NCI-H2029 treated with DMSO at 0.1 percent for 48 hours (cell line): ENCODE results near the gene NTRK1.
A peak's percentile ranks its signal among the peaks of the same experiment; 100 is the strongest.

Source experiments
- DNase-seq: peaks from one replicate; lab custom pipeline; 2025; lab: John Stamatoyannopoulos, UW

Gene NTRK1

DNA sequence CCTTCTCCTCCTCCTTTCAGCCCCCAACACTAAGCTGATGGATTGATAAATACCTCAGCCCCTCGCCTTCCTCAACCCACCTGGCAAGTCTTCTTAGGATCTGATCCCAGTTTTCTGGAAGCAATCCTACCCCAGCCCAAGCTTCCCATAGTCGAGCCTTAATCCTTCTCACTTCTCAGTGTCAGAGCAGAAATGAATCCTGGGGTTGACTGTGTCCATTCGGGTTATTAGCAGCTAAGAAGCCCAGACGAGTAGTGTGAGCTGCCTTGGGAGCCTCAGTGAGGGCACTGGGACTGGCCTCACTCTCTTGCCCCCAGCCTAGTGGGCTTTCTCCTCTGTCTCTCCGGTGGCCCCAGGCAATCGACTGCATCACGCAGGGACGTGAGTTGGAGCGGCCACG, 20.4 kb downstream of the NTRK1 start:
- no peak for DNase-seq

DNA sequence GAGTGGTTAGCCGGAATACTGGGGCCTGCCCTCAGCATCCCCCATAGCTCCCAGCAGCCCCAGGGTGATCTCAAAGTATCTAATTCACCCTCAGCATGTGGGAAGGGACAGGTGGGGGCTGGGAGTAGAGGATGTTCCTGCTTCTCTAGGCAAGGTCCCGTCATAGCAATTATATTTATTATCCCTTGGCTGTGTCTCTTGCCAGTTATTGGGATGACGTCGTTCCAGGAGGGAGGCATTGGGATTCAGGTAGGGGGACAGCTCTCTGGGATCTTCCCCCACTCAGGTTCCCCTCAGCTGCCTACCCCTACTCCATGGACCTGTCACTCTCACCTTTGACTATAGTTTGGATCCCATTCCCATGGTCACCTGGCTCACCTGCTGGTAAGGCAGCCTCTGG, 21.0 kb downstream of the NTRK1 start:
- no peak for DNase-seq

DNA sequence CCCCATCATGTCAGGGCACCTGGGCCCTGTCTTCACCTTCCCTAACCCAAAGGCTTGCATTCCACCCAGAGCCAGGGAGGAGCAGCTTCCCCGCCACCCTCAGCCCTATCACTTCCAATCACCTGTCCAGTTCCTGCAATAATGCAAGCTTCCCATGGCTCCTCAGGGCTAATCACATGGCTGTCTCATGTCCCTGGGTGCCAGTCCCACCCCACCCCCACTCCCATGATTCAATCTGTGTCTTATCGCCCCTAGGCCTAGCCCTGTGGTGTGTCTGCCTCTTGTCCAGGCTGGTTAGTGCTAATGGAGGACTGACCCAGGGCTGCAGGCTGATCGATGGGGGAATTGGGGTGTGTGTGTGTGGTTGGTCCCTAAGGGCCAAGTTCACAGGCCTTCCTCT, 21.9 kb downstream of the NTRK1 start:
- DNase-seq: no peak

DNA sequence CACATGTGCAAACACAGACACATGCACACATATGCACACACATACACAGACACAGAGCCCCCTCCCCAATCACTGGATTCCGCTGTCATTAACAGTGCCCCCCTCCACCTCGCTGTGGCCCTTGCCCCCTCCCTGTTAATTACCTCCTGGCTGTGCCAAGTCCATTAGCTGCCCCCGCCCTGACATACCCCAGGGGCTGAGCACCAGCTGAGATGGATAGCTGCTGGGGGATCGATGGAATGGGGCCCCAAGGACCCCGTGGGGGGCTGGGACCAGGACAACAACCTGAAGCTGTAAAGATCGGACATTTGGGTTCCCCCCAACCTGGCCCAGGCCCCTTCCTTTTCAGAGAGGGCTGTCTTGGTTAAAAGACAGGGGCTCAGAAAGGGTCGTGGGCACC, 23.3 kb downstream of the NTRK1 start:
- no peak for DNase-seq

DNA sequence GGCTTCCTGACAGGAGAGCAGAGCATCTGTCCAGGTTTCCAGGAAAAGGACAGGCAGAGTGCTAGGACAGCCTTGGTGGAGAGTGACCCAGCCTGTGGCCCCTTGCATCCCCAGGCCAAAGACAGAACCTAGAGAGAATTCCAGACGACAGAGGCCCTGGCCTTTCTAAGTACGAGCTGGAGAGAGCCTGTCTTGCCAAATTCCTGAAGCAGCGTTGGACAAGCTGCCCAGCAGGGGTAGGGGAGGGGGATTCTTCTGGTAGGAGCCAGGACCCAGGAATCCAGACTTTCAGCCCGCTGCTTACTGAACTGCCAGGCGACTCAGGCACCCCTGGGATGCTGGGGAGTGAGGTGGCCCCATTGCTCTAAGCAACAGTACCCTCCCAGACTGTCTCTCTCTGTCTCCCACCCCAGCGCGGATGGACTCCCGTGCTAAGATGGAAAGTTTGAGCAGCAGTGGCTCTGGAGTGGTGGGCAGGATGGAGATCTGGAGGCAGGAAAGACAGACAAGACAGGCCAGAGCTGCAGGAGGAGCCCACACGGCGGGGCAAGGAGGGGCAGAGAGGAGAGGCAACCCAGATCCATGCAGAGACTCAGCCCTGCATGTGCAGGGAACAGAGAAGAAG, 24.0 kb downstream of the NTRK1 start:
- no peak for DNase-seq

DNA sequence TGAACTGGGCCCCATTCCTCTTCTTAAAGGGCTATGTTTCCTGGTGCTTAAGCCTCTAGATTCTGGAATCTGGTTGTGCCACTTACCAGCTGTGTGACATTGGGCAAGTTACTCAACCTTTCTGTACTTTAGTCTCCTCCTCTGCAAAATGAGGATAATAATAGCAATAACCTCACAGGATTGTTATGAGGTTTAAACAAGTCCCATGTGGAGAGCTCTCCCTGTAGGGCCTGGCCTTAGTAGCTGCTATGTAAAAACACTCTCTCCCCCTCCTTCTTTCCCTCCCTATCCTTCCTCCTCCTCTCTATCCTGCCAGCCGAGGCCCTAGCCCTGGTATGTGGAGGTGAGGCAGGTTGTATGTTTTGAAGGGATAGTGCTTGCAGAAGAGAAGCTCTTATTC, 24.6 kb downstream of the NTRK1 start:
- no peak for DNase-seq

DNA sequence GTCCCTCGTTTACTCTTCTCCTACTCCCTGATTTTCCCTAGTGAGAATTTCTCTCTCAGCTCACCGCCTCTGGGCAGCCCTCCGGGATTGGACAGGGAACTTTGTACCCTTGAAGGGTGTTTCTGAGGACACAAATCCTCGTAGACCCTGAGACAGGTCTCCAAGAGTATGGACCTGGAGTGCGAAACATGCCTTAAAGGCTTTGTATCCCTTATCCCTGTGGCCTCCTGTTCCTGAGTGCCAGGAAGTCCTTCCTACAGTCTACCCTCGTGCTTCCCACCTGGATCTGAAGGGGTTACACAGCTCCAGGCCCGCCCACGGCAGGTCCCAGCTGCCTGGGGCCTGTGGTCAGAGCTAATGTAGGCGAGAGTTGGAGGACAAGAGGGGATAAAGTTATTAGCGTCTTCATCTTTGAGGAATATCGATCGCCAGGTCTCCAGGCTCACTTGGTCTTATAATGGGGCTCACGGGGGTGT, 25.3 kb downstream of the NTRK1 start:
- no peak for DNase-seq

DNA sequence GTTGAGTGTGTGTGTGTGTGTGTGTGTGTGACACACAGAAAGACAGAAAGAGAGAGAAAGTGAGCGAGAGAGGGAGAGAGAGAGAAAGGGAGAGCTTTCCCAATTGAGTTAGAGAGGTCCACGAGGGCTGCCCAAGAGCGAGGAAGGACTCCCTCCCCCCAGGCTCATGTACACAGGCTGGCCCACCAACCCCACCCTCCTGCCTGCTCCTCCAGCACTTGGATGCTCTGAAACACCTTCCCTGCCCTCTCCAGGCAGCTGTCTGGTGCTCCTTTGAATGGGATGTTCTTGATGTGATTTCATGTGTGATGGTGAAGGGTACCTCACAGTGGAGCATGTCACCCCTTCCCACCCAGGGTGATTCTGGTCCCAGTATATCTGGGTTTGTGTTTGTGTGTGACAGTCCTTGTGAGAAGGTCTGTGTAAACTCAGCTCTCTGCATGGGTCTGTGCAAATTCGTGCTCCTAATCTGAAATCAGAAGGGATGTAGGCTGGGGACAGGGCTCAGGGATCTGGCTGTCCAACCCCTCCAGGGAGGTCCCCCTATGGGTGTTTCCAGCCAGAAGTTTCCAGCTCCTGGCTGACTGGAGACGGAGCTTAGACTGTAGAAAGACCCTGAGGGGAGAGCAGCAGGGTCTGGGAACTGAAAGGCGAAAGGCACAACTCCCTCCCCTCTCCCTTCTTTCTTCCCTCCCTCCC, 26.1 kb downstream of the NTRK1 start:
- no peak for DNase-seq

DNA sequence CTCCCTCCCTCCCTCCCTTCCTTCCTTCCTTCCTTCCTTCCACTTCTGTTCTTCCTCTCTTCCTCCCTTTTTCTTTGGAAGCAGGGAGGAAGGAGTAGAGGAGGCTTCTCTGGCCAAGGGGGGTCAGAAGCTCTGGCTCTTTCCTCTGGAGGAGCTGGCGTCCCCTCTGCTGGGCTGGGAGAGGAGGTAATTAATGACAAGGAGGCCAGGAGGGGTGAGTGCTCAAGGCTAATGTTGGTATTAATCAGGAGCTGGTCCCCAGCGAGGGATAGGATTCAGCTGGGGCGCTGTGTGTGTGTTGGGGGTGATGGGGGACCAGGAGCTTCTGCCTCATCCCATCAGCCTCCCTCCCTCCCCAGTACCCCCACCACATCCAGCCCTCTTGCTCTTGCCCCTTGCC, 26.7 kb downstream of the NTRK1 start:
- no peak for DNase-seq

DNA sequence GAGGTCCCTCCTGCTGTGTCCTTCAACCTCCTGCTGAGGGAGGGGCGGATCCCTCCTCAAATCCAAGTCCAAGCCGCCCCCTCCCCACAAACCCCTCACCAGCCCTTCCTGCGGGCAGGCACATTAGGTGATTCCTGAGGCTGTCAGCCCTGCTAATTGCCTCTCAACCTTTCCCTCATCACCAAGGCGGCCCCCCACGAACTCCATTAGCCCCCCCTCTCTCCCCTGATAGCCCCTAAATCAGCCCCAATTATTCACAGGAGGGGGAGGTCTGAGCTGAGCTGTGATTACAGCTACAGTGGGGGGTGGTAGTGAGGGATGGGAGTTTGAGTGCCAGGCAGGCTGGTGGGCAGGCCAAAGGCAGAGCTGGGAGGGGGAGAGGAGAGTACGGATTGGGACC, 27.1 kb downstream of the NTRK1 start:
- no peak for DNase-seq

DNA sequence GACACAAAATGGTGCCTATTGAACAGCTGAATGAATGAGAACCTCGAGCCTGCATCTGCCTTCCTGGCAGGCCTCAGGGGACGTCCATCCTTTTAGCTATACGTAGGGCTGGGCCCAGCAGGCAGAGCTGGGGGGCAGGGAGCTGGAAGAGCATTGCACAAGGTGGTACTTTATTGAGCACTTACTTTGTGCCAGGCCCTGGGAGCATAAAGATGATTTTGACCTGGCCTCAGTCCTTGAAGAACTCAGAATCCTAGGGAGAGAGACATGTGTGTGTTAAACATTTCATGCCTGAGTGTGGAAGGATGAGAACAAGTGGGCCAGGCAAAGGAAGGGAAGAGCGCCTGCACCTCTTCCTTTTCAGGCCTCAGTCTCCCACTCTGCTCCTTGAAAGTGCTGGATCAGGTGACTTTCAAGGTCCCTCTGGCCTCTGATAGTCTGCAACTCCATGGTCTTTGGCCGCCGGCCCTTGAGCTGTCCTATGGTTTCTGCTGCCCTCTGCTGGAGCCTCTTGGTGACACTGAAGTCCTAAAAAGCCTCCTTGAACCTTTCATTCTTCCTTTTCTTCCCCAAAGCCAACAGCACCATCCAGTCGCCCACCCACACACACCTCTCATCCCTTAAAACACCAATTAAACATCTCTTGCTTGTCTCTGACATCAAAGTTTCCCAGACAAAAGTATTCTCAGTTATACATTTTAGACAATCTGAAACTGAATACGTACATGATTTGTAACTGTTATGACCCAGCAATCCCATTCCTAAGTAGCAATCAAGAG, 29.3 kb downstream of the NTRK1 start:
- peak; percentile 79 for DNase-seq

DNA sequence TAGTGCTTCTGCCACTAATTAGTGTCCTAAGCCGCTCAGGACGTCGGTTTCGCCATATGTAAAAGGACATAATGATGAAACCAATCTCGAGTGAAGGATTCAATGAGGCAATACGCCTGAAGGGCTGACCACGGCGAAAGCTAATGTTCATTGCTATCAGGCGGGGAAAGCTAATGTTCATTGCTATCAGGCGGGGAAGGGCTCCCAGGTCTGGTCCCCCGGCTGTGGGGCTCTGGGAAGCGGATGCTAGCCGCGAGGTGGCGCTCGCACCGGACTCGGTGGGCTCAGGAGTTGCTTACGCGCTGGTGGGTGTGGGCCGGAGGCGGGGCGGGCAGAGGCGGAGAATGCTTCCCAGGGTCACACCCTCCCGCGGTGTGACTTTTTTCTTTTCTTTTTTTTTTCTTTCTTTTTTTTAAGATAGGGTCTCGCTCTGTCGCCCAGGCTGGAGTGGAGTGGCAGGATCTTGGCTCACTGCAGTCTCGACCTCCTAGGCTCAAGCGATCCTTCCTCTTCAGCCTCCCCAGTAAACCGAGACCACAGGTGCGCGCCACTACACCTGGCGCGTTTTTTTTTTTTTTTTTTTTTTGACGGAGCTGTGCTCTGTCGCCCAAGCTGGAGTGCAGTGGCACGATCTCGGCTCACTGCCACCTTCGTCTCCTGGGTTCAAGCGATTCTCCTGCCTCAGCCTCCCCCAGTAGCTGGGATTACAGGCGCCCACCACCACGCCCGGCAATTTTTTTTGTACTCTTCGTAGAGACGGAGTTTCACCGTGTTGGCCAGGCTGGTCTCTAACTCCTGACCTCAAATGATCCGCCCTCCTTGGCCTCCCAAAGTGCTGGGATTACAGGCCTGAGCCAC, 31.8 kb downstream of the NTRK1 start:
- peak; percentile 25 for DNase-seq

DNA sequence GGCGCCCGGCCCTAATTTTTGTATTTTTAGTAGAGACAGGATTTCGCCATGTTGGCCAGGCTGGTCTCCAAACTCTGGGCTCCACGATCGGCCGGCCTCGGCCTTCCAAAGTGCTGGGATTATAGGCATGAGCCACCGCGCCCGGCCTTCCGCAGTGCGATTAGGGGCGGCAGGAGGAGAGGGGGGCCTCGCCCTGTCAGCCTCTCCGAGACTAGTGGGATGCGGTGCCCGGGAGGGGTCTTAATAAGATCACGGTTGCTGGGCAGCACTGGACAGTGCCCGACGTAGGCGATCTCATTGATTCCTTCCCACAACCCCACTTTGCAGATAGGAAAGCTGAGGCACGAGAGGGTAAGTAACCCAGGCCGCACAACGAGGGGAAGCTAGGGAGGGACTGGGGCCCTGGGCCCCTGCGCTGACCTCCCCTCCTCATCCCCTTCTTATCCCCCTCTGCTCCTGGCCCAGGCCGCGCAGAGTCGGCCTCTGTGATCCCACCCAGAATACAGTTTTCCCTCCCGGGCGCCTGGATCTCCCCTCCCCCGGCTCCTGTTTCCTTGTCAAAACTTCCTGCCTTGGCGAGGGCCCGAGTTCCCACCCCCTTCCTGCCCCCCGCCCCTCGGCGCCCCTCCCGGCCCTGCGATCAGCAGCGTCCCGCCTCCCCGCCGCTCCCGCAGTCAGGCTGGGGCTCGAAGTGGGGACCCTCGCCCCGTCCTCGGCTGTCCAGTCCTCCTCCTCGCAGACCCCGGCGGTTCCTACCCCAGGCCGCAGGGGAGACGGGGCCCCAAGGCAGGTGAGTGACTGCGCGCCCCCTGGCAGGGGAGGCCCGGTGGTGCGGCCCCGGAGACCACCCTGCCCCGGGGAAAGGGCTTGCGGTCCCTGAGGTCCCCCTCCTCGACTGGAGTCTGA, 32.6 kb downstream of the NTRK1 start, which contains the start of gene PEAR1:
PEAR1 (plus strand) TSS at position 671 of the 906 bp plus-strand sequence. CDS start 10,209 bp downstream, outside the sequence.
- no peak for DNase-seq

DNA sequence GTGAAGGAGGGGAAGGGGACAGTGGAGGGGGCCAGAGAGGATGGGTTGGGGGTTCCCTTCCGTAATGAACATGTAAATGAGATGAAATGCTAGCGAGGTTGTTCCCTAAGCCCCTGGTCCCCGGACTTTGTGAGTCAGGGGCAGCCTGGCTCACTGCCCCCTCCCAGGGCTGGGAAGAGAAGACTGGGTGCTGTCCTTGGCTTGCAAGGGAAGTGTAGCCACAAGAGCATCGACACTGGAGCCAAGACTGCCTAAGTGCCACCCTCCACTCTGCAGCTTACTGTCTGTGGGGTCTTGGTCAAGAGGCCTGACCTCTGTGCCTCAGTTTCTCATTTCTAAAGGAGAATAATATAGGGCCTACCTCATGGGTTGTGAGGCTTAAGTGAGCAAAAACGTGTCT, 33.3 kb downstream of the NTRK1 start:
- no peak for DNase-seq

DNA sequence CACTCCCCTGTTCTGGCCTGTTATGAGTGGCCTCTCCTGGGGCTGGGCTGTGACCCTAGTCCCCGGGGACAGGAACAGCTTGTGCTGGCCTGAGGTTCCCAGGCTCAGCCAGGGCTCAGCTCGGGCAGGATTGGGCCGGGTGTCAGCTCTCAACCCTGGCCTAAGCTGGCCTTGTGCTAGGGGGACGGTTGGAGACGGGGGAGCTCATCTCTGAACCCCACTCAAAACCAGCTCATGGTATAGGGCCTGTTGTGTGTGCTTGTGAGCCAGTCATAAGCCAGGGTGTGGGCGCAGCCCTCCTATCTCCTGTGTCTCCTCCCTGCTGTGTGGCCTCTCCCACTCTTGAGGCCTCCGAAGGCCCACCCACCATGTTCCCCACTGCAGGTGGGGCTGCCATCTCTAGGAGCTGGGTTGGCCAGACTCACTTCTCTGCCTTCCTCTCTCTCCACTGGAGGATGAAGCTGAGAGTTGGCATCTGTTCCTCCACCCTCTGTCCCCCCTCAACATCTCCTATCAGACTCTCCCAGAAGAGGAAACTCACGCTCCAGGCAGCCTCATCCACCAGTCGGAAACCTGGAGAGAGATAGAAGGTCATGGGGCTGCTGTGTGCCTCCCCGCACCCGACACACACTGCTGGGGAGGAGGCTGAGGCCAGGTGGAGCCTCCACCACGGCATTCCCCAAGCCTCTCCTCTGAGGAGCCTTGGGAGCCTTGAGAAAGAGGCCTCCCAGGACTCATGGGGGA, 34.2 kb downstream of the NTRK1 start:
- no peak for DNase-seq

DNA sequence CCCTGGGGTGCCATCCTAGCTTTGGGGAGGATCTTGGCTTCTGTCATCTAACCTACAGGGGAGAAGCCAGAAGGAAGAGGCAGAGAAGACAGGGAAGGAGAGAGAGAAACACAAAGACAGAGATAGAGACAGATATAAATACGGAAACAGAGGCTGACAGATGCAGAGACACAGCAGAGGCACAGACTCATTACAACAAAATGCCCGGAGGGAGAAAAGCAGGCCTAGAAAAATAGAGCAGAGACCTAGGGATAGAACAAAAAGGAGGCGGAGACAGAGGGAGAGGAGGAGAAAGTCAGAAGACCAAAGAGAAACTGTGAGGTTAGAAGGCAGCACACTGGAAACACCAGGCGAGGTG, 34.8 kb downstream of the NTRK1 start:
- DNase-seq: no peak

DNA sequence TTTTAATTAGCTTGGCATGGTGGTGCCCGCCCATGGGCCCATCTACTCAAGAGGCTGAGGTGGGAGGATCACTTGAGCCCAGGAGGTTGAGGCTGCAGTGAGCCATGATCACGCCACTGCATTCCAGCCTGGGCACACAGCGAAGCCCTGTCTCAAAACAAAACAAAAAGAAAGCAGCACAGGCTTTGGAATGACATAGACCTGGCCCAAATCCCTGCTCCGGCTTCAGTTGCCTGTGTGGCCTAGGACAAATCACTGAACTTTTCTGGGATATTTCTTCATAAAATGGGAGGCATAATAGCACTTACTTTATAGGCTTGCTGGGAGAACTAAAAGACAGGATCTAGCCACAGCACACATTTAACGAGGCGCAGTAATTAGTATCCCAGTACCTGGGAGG, 35.3 kb downstream of the NTRK1 start:
- DNase-seq: no peak

DNA sequence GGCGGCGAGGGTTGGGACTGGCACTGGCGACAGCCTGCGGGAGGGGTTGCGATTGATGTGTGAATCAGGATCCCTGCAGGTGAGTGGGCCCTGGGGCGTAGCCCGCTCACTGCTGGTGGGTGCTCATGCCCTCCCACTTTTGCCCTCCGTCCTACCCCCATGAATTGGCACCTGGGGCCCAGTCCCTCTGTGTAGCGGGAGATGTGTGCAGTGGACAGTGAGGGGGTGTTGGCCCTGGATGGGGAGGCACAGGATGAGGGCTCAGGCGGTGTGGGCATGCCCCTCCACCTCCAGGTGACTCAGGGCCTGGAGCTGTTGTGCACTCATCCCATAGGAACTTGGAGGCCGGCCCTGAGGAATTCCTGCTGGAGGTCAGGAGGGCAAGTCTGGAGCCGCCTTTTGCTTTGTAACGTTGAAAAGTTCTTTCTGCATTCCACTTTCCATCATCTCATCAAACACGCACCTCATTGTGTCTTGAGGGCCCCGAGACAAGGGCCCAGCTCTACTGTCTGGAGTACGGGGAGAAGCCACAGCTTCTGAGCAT, 35.9 kb downstream of the NTRK1 start:
- DNase-seq: no peak

DNA sequence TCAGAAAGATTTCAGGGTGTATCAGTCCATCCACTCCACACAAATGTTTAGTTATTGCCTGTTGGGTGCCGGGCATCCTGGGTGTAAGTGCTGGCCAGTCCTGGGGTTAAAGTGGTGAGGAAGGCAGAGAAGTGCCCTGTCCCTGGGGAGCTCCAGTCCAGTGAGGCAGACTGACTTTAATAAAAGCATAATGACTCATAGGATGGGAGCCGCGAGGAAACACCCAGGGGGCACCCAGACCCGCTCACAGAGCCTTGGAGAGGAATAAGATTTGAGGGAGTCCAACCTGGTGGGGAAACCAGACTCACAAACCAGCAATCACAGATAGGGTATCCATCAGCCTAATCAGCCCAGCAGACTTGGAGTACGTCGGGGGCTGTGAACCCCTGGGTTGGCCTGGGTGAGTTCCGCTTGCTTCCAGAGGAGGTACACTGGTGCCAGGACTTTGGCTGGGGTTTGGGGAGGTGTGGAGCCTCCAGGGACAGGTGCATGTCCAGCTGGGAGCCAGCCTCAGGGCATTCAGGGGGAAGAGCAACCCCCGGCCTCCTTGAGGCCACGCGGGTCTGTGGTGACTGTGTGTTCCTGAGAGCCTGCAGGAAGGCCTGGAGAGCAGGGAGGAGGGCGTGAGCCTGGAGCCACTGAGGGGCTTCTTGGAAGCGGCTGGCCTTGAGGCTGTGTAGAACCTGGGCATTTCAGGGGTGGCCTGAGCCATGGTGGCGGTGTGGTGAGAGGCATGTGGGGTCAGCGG, 36.6 kb downstream of the NTRK1 start:
- DNase-seq: no peak
